ENCODE measurements around the gene COMMD1.

DNA sequence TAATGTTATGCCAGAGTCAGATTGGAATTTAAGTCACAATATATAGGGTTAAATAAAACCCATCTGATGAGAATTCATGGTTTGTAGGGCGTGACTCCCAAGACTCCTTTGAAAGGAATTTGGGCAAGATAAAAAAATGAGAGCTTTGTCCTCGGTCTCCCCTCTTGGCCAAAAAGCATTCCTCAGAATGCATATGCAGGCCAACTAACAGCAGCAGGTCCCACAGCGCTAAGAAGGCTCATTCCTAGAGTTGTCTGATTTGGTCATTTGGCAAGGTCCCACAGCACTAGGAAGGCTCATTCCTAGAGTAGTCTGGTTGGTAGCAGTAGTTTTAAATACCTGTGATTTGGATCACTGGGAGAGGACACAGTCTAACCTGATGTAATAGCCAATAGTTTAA lies 184.2 kb downstream of the COMMD1 start:
- TF ChIP-seq, protein P1, sequence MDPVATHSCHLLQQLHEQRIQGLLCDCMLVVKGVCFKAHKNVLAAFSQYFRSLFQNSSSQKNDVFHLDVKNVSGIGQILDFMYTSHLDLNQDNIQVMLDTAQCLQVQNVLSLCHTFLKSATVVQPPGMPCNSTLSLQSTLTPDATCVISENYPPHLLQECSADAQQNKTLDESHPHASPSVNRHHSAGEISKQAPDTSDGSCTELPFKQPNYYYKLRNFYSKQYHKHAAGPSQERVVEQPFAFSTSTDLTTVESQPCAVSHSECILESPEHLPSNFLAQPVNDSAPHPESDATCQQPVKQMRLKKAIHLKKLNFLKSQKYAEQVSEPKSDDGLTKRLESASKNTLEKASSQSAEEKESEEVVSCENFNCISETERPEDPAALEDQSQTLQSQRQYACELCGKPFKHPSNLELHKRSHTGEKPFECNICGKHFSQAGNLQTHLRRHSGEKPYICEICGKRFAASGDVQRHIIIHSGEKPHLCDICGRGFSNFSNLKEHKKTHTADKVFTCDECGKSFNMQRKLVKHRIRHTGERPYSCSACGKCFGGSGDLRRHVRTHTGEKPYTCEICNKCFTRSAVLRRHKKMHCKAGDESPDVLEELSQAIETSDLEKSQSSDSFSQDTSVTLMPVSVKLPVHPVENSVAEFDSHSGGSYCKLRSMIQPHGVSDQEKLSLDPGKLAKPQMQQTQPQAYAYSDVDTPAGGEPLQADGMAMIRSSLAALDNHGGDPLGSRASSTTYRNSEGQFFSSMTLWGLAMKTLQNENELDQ (tag by site-specific recombination; IDR thresholded peaks at IDR 0.05; ENCODE audit: low read depth): no peak
- no peak for TF ChIP-seq ZNF155 (tag by site-specific recombination; IDR thresholded peaks at IDR 0.05)
- TF ChIP-seq ZNF138 (tag by site-specific recombination; IDR thresholded peaks at IDR 0.05; ENCODE audit: borderline replicate concordance): no peak
